C4-2B (cell line): ENCODE results near the gene SLC22A4.

Experiments used
- CTCF ChIP-seq: fragments of 450-650 bp; conservative IDR thresholded peaks from 2 replicates; pipeline ENCODE4 v1.5.1; 2017; ENCODE audit warnings: mild to moderate bottlenecking
- ZFX ChIP-seq: fragments of 450-650 bp; IDR thresholded peaks from 2 replicates; pipeline ENCODE4 v1.6.1; 2017

DNA sequence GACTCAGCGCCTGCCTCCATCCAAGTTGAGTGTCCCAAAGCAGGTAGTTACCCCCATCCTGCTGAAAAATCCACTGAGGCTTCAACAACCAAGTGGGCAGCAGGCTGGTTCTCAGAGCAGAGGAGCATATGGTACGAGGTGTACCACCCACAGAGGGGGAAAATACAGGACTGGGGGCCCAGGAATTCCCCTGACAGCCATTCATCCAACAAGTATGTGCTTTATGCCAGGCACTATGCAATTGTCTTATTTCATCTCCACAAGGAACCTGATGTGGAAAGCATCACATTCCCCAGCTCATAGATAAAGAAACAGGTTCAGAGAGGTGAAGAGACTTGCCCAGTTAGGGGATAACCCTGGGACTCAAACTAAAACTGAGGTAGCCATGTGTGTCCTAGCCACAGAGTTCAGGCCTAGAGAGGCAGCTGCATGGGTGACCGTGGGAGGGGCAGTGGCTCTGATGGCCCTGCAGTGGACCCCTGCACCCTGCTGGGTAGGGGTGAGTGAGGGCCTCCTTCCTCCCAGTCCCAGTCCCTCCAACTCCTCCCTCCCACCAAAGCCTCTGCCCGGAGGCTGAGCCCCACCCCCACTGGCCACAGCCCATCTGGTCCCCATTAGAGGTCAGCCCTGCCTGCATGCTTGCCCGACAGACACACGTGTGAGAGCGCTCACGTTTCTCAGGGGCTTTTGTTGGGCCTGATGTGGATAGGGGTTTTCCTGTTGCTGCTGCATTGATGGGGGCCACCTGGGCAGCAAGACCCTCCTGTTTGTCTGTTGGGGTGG lies 25.2 kb upstream of the SLC22A4 start:
- TF ChIP-seq CTCF (no peak), ZFX (no peak)
